GM18907 (cell line): ENCODE results near the gene SMYD3.

Experiments used
- ATAC-seq: cut with Tn5 transposase; IDR thresholded peaks from one replicate; pipeline ENCODE4 v1.9.1; 2021; ENCODE audit warnings: mild to moderate bottlenecking, moderate library complexity; ENCODE audit not compliant: unreplicated experiment

SMYD3 gene

DNA sequence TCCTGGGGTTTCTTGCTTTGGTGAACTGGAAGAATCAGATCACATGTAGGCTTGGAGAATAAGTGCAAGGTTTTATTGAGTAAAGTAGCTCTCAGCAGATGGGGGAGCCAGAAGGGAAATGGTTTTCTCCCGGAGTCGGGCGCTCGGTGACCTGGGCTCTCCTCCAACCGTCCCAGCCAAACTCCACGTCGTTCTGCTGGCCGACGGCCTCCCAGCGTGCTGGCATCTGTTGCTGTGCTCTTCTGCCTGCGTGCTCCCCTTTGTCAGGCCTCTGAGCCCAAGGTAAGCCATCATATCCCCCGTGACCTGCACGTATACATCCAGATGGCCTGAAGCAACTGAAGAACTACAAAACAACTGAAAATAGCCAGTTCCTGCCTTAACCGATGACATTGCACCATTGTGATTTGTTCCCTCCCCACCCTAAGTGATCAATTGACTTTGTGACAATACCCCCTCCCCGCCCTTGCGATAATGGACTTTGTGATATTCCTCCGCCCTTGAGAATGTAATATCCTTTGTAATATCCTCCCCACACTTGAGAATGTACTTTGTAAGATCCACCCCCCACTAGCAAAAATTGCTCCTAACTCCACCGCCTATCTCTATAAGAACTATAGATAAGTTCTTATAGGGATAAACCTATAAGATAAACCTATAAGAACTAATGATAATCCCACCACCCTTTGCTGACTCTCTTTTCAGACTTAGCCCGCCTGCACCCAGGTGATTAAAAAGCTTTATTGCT, 88.3 kb downstream of the SMYD3 start:
- no peak for ATAC-seq

DNA sequence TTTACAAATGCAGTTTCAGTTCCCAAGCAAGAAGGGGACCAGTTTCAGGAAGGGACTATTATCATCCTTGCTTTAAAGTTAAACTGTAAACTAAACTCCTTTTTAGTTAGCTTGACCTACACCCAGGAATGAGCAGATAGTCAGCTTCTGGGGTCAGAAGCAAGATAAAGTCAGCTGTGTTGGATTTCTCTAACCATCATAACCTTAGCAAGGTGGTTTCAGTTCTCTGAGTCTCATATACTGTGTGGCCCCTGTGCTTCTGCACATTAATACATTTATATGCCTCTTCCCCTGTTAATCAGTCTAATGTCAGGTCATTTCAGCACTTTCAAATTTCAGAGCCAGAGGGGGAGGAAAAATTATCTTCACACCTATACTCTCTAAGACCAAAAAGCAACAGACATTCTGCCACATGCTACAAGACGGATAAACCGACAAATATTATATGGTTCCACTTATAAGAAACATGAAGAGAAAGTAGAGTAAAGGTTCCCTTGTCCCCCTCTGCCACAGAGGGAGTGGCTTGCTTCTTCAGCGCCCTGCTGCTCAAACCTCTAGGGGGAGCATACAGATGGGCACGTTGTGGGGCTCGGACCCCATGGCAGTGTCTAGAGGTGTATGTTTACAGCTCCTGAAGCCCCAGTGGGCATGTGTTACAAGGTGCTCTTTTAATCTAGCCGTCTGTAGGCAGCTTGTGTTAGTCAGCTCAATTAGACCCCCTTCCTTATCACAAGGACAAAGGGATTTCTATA, 89.1 kb downstream of the SMYD3 start:
- peak; percentile 69 for ATAC-seq

DNA sequence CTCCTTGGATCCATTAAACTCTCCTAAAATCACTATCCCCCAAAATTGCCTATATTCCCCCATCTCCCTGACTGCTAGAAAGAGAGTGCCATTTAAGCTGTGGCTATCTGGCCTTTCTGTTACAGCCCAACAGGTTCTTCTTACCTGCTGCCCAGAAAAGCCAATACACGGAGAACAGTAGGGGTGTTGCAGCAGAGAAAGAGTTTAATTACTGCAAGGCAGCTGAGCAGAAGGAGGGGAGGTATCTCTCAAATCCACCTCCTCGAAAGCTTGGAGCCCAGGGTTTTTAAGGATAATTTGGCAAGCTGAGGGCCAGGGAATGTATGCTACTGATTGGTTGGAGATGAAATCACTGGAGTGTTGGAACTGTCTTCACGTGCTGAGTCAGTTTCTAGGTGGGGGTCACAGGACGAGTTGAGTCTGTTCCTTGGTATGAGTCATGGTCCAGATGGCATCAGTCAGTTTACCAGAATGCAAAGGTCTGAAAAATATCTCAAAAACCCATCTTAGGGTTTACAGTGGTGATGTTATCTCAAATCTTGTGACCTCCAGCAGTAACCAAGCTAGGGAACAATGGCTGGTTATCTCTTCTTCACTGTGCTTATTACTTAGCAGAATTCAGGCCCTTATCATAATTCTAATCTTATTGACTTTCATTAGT, 89.8 kb downstream of the SMYD3 start:
- ATAC-seq, result peak; percentile 38

DNA sequence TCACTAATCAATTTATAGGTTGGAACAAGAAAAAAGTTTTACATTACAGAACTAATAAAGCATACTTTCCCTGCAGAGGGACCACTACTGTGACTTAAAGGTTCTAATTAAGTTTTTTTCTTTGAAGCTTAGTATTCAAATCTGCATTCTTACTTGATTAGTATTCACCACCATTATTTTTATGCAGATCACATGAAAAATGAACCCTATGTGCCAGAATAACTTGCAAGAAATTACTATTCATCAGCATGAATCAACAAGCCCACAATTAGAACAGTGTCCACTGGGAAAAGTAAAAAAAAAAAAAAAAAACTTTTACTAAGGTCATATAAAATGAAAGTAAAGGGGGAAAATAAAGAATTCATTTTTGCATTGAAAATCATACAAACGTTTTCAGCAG, 90.8 kb downstream of the SMYD3 start:
- ATAC-seq, result no peak

DNA sequence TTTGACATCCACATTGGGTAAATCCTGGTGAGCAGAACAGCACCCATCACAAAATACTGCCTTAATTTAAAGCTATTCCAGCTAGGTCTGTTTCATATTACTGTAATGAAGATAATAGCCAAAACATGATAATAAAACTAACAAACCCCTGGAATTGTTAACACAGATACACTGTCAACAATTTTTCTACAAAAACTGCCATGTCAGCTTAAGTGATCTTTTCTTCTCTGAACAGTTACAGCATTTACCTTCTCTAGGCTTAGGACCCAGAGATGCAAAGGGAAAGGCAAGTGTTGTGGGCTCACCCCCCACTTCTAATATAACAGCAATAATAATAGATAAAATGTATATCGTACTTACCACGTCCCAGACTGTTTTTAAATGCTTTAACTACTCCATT, 92.1 kb downstream of the SMYD3 start:
- ATAC-seq, result no peak

DNA sequence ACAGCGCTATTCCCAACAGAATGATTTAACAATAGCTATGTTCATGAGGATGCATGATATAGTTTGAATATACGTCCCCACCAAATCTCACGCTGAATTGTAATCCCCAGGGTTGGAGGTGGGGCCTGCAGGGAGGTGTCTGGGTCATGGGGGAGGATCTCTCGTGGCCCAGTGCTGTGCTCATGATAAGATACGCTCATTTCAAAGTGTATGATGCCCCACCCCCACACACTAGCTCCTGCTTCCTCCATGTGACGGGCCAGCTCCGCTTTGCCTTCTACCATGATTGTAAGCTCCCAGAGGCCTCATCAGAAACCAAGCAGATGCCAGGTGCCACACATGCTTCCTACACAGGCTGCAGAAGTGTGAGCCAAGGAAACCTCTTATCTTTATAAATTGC, 93.6 kb downstream of the SMYD3 start:
- ATAC-seq, result no peak

DNA sequence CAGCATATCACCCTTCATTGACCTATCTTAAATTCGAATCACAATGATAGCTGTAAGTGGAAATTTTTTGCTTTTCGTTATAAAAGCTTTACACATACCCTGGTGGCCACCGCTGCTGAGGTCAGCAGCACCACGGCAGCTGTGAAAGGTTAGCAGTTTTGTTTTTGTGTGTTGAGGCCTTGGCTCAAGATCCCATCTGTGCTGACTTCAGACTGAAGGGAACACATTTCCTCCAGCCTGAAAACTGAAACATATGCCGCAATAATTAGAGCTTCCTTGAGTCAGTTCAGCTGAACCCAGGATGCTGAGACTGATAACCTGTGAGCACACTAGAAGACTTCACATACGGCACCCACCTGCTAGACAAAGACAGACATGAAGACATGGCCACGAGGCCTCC, 103.0 kb downstream of the SMYD3 start:
- no peak for ATAC-seq

DNA sequence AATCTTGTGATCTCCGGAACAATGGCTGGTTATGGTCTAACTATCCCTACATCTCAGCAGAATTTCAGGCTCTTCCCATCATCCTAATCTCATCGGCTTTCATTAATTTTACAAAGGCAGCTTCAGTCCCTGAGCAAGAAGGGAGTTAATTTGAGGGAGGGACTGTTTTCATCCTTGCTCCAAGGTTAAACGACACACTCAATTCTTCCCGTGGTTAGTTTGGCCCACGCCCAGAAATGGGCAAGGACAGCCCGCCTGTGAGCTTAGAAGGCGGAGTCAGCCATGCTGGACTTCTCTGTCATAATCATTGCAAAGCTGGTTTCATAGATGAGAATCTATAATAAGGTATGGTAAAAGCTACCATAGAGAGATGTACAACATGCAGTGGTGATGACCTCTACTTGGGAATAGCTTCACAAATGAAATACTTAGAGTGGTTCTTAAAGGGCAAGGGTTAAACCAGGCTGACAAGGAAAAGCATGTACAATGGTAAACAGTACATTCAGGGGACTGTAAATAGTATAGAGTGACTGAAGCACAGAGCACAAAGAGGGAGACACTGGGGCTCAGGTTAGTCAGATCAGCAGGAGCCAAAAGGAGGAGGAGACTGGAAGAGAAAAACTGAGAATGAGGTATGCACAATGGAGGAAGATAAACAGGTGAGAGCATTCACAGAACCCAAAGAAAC, 108.8 kb downstream of the SMYD3 start:
- no peak for ATAC-seq

DNA sequence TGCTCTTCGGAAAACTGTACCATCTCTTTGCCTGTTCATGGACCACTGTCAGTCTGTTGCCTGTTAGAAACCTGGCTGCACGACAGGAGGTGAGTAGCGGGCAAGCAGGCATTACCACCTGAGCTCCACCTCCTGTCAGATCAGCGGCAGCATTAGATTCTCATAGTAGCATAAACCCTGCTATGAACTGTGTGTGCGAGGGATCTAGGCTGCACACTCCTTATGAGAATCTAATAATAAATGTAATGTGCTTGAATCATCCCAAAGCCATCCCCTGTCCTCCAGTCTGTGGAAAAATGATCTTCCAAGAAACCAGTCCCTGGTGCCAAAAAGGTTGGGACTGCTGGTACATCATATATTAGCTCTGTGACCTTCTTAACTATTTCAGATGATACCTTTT, 110.0 kb downstream of the SMYD3 start:
- ATAC-seq, result no peak

DNA sequence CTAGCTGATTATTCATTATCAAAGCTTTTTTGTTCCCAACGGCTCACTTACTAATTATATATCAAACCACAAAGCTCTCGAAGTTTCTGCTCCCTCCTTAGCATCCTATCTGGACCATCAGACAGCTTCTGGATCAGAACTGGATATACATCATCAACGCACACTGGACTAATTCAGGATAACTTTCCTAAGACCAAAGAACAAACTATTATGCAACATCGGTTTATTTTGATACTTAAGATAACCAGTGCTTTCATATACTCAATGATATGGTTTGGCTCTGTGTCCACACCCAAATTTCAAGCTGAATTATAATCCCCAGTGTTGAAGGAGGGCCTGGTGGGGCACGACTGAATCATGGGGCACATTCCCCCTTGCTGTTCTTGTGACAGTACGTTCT, 110.8 kb downstream of the SMYD3 start:
- ATAC-seq, result no peak

DNA sequence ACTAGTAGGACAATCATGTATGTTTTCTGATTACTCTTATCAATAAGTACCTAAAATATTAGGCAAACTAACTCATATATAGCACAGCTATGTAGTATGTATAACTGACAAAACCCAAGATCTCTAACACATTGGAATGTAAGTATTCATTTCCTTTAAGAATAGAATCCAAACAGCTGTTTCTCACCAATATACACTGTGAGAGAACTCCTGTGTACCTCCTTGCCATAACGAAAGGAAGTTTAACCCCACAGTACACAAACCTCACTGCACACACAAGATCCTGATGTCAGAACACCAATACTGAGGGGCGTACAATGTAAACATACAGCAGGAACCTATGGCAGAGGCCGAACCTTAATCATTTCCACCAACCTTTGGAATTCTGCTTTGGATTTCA, 113.0 kb downstream of the SMYD3 start:
- no peak for ATAC-seq

DNA sequence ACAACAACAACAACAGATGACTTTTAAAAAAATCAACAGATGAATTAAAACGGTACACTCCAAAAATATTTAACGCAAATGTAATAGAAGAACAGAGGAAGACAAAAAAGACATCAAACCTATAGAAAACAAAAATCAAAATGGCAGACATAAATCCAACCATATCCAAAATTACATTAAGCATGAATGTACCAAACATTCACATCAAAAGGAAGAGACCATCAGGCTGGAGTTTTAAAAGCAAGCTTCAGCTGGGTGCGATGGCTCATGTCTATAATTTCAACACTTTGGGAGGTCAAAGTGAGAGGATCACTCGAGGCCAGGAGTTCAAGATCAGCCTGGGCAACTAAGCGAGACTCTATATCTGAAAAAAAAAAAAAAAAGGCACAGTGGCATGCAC, 116.2 kb downstream of the SMYD3 start:
- ATAC-seq, result no peak

DNA sequence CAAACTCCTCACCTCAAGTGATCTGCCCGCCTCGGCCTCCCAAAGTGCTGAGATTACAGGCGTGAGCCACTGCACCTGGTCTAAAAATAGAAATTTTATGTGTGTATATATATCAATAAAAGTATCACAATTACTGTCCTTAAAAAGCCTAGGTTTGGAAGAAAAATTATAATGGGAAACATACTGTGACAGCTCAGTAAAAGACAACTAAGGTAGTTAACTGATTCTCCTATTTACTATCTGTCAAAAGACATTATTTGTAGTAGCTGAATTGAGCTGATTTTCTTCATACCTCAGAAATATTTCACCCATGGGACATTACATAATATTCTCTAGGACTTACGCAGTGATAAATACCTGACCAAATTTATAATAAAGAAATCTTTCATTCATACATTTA, 122.5 kb downstream of the SMYD3 start:
- ATAC-seq, result no peak

DNA sequence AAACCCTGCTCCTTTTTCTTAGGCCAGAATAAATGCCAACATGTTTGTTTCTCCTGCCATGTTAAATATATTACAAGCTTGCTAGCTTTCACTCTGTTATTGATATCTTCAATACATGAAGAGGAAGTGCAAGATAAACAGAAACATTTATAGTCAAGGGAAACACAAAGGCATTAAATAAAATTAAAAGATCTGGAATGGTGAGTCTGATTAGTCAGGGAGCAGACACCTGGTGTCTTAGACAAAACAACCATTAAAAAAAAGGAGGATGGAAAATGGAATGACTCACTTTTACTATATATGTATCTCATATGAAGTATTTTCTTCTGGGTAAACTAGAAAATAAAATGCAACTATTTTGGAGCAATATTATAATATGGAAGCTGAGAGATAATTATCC, 123.3 kb downstream of the SMYD3 start:
- ATAC-seq, result no peak

DNA sequence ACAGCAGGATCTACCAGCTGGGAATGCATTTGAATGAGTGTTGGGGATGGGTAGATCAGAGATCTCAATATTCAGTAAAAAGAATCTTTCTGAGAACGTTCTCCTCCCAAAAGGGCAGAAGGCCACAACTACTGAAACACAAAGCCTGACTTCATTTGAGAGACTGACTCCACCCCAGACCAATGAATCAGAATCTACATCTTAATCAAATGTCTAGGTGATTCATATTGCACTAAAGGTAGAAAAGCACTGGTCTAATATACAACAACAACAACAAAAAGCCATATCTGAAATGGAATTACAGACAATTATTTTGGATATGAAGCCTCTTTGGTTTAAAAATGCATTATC, 123.9 kb downstream of the SMYD3 start:
- no peak for ATAC-seq

DNA sequence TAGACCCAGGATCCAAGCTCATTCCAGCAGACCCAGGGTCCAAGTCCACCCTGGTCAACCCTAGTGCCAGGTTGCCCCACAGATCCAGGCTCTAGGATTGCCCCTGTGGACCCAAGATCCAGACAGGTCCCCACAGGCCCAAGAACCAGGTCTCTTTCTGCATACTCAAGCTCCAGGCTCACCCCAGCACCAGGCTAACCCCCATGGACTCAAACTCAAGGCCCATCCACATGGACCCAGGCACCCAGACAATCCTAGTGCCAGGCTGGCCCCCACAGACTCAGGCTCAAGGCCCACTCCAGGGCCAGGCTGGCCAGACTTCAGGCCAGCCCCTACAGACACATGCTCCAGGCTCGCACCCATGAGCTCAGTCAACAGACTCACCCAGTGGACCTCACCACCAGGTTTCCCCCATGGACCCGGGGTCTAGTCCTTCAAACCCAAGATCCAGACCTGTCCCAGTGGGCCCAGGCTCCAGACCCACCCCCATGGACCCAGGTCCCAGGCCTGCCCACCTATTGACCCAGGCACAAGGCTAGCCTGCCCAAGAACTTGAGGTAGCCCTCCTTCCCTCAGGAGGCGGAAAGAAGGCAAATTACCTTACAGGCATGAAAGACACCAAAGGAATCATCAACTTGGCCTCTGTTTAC, 124.4 kb downstream of the SMYD3 start:
- no peak for ATAC-seq

DNA sequence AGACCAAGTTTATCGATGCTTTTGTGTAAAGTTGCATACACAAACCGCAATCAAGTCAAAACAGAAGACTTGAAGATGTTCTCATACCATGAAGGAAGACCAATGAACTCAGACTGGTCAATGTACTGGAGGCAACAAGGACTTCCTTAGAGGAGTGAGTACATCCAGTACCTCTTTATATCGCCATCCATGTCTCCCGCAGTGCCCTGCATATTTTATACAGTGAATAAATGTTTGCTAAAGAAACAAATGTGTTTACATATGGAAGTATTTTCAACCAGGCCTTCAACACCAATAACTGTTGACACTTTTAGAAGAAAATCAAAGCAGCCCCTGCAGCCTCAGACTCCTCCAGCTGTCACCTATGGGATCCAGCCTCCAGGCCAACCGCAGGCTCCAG, 125.6 kb downstream of the SMYD3 start:
- no peak for ATAC-seq

DNA sequence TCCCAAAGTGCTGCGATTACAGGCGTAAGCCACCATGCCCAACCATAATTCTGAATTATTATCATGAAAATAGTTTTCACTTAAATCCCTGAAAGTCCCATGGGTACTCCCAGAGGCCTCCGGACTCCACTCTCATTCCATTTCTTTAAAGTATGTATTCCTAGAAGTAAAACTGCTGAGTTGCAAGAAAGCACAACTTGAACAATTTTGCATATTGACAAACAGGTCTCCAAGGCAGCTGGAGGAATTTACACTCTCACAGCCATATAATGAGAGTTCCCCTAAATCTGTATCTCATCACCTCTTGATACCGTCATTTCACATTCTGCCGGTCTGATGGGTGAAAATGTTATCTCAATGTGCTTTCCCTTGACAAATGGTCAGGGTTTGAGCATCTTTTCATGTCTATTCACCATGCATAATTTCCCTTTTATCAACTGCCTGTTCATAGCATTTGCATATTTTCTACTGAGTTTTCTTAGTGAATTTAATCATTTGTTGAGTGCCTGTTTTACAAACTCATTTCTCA, 129.4 kb downstream of the SMYD3 start:
- no peak for ATAC-seq

DNA sequence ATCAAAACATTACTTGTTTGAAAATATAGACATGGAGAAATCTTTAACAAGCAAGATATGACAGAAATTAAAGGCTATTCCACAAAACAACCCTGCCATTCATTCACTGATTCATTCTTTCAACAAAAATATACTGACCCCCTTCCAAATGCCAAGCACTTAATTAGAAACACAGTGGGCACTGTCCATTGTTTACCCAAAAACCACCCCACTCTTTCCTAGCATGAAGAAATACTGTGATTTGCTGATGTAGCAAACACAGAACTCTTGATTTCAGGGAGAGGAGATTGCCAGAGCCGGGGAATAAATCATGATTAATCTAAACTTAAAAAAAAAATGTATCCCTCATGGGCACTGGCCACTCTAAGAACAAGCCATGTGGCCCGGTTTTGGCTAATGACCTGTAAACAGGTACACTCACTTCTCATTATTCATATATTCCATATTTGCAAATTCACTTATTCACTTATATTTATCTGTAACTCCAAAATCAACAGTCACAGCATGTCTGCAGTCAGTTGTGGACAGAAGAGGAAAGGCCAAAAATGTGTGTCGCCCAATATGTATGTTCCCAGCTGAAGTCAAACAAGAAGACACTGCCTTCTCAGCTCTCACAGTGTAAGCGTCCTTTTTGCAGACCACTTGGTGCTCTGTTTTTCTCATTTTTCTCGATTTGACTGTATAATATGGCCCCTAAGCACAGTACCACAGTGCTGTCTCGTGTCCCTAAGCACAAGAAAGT, 133.1 kb downstream of the SMYD3 start:
- no peak for ATAC-seq

DNA sequence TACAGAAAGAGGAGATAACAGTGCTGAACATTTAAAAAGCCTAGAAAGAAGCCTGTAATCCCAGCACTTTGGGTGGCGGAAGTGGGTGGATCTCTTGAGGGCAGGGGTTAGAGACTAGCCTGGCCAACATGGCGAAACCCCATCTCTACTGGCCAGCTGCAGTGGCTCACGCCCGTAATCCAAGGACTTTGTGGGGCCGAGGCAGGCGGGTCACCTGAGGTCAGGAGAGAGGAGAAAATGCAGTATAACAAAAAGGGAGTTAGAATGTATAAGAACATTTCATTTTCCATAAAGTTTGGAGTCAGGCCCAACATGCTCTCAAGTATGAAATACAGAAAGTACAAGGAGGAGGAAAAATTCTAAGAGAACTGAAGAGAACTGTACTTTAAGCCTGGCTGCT, 134.5 kb downstream of the SMYD3 start:
- no peak for ATAC-seq
